Eye (tissue), 1 donor: ENCODE data around the gene OLFM1.

Experiments used
- DNase-seq: peaks from one replicate; pipeline ENCODE4 v3.0.0-alpha.2; 2015

Gene OLFM1

DNA sequence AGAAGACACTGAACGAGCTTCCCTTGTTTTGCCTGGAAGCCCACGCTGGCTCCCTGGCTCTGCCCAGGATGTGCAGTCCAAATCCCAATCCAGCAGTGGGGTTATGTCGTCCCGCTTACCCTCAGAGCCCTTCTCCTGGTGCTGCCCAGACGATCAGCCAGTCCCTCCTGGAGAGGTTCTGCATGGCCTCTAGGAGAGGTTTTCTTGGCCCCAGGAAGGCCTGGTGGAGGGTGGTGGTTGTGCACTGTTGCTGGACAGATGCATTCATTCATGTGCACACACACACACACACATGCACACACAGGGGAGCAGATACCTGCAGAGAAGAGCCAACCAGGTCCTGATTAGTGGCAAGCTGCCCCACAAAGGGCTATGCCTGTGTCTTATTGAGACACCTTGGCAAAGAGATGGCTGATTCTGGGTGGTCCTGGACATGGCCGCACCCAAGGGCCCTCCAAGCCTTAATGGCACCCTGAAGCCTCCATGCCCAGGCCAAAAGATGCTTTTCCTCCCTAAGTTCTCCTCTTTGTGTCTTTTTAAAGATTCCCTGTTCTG, 10.5 kb upstream of the OLFM1 start:
- DNase-seq = no peak

GRCh38 chr9:135077497-135078200, 9.8 kb upstream of the OLFM1 start:
- peak; percentile 69 for DNase-seq

DNA sequence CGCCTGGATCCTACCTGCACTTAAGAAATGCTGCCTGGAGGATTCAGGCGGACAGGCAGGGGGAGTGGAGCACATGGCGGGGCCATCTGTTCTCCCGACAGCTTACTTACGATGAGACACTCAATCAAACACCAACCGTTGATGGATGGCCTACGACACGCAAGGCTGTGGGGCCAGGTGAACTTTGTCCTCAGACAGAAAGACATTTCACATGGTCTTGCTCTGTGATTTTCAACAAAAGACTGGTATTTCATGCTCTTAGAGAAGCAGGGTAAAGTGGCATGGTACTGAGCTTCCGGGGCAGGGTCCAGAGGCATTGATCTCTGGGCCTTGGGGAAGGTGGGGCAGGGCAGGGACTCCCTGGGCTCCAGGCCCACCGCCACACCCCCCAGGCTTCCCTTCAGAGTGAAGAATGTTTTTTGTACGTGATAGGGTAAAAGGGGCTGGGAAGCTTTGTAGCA, 9.1 kb upstream of the OLFM1 start:
- no peak for DNase-seq

GRCh38 chr9:135079018-135079417, 8.4 kb upstream of the OLFM1 start:
- no peak for DNase-seq

- DNase-seq = no peak
Measured at GRCh38 chr9:135079676-135080075, 7.8 kb upstream of the OLFM1 start.

DNA sequence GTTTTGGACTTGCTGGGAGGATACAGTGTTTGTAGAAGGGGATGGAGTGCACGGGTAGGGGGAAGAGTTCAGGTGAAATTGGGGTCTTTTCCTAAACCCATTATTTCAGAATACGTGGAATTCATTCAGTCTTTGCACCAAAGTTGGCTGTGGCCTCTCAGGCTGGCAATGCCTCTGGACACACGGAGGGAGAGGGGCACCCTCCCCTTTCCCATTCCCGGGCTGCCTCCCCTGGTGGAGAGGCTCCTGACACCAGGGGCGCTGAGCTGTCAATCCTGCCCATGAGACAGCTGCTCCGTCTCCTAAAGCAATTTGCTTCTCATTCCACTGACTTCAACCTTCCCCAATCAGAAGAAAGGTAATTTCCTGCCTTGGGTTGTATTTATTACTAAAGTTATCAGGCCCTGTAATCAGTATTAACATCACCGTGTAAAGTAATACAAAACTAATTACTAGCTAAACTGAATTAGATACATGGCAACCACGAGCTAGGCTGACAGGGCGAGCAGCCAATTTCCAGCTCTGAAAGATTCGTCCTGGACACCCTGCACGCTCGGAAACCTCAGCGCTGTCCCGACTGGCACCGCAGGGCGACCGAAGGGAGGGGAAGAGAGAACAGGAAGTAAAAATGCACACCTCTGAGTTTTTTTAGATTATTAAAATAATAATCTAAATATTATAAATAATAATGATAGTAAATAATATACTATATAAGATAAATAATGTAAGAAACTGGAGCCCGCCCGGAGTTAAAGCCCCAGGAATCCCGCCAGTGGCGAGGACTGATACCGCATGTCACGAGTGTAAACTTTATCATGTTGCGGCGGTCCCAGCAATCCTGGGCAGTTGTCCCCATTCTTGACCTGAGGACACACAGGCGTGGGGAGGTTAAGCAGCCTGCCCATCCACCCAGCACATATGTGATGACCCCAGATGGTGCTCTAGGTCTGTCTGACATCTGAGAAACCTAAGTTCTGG, 6.9 kb upstream of the OLFM1 start:
- no peak for DNase-seq

DNA sequence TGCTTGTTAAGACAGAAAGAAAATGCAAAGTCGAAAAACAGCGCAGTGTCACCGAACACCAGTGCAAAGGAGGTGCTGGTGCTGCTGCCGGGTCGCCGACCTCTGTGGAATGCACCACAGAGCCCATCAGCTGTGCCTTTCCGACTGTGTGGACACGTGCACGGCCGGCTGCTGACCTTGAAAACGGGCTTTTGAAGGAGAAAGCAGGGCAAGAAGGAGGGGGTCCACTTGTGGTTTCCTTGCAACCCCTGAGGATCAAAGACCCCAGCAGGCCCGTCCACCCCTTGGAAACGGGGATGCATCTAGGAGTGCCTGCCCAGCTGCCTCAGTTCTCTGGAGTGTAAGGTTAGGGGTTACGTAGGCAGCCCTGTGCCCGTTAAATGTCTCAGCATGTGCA, 6.2 kb upstream of the OLFM1 start:
- DNase-seq = no peak

GRCh38 chr9:135081731-135082130, 5.7 kb upstream of the OLFM1 start:
- DNase-seq = no peak

GRCh38 chr9:135082536-135082935, 4.9 kb upstream of the OLFM1 start:
- no peak for DNase-seq

- no peak for DNase-seq
Measured at GRCh38 chr9:135083241-135083810, 4.1 kb upstream of the OLFM1 start.

- no peak for DNase-seq
Measured at GRCh38 chr9:135083831-135084230, 3.6 kb upstream of the OLFM1 start.

- no peak for DNase-seq
Measured at GRCh38 chr9:135084262-135084661, 3.2 kb upstream of the OLFM1 start.

DNA sequence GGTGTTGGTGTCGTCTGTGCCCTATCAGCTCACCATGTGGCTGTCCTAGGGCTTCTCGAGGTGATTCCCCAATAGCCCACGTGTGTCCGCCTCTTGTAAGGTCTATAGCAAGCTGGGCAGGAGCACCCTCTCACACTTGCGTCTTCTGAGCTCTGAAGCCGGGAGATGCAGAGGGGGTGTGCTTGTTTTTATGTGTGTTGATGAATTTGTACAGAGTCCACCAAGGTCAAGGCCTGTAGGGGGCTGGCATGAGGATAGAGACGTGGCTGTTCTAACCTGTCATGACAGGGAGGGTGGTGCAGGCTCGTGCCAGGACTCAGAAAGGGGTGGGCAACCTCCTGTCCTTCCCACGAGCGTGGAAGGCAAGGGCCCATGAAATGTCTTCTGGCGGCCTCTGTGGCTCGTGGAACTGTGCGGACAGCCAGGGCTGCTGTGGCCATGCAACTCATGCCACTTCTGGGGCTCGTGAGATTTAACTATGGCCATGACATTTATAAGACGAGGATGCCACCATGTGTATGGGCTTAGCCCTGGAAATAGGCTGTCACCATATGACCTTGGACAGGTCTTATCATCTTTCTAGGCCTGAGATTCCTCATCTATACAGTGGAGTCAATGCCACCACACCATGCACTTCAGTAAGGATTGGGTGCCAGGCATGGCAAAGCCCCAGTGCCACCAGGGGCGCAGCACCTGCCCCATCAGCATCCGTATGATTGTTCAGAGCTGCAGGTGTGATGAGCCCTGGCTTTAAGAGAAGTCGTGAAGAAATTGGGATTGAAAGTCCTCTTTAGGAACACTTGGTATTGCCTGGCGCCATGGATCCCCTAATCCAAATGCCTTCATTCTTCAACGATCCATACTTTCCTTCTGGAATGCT, 2.3 kb upstream of the OLFM1 start:
- DNase-seq = no peak

- peak; percentile 96 for DNase-seq
Measured at GRCh38 chr9:135085830-135086546, 1.5 kb upstream of the OLFM1 start.

GRCh38 chr9:135086597-135087488, 625 bp upstream of the OLFM1 start:
- DNase-seq = no peak

DNA sequence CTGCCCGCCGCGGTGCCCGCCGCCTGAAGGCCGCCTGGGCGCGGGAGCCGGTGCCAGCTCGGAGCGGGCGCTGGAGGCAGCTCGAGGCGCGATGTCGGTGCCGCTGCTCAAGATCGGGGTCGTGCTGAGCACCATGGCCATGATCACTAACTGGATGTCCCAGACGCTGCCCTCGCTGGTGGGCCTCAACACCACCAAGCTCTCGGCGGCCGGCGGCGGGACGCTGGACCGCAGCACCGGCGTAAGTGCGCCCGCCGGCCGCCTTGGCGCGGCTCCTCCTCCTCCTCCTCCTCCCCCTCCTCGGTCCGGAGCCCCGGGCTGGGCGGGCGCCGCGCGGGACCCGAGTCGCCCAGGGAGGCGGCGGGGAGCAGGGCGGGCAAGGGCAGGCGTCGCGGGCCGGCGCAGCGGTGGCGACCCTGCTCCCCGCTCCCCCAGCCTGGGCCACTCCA, 455 bp downstream of the OLFM1 start:
- no peak for DNase-seq

DNA sequence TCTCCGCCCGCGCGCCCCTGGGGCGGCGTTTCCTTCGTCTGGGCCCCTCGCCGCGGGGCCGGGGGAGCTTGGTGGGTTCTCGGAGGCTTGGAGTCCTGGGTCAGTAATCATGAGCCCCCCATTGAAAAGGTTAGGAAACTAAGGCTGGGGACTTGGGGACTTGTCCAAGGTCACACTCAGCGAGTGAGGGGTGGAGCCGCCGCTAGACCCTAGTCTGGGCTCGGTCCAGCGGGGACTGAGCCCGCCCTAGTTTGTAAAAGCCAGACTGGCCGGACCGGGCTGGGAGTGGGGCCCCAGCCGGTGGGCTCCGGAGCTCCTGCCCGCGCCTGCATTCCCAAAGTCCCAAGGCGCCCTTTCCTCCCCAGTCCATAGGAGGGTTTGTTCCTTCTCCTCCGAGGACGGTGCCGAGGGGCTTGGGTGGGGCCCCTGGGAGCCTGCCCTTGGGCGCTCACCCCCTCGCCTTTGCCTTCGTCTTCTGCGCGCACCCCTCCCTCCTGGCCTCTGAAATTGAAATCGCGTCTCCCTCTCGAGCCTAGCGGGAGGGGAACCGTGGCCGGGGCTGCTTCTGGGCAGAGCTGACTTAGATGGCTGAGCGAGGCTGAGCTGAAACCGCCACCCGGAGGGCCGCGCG, 995 bp downstream of the OLFM1 start:
- no peak for DNase-seq

DNA sequence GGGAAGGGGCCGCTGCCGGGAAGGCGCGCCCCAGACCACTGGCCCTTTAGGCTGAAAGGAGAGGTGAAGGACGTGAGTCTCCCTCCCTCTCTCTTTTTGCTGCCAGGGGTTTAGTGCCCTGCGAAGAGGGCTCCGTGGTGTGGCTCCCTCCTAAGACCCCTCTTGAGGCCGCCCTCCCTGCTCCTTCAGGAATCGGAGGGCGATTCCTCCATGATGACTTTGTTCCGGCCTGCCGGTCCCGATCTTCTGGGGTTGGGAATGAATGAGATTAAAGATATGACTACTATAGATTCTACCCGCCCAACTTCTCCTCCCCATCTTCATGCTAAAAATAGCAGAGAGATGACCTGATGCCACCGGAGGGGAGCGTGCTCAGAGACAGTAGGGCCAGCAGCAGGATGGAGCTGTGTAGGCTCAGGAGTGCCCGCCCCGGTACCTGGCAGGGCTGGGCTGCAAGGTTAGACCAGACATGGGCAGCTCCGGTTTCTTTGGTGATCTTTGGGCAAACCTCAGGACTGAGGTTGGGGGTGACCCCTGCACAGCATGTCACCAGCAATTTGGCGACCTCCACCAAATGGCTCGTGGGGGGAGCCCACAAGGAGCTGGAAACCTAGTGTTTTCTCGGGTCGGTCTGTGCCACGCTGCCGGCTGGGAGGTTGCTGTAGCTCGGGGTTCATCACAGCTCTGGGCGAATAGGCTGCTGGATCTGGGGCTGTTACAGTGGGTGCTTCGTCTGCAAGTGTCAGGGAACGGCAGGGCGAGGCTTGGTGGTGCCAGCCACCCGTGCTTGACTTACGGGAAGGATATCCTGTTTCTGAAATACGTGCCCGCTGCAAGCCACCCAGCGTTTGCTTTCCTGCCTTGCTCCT, 1.7 kb downstream of the OLFM1 start:
- DNase-seq = no peak

GRCh38 chr9:135090081-135090480, 2.6 kb downstream of the OLFM1 start:
- DNase-seq = no peak
